HL-60 (cell line): ENCODE results near the gene ANKS3. TPM values are rescaled to one million over a fixed set of nuclear protein-coding genes. Genes with fewer than 3 reads are reported as not detected.

Source experiments
- DNase-seq, 2 experiments: peaks; one replicate each; pipeline ENCODE4 v3.0.0-alpha.2; 2010 to 2020; ENCODE audit warnings: low read depth in 1 of 2, low spot score in 1 of 2
- H3K27ac ChIP-seq: fragments of 250-450 bp; sonication (Bioruptor Pico); replicated peaks from 2 replicates; pipeline ENCODE4 v1.5.1; 2020; ENCODE audit warnings: mild to moderate bottlenecking, moderate library complexity
- H3K27me3 ChIP-seq: fragments of 250-450 bp; sonication (Bioruptor Pico); 2 replicates; pipeline ENCODE4 v1.5.1; 2021; ENCODE audit warnings: mild to moderate bottlenecking, moderate library complexity; ENCODE audit not compliant: insufficient read depth, poor library complexity, severe bottlenecking
- H3K4me3 ChIP-seq: replicated peaks from 2 replicates; pipeline ENCODE4 v1.5.1; 2011; ENCODE audit warnings: mild to moderate bottlenecking, control low read depth, low read length; ENCODE audit not compliant: insufficient read depth
- CTCF ChIP-seq: IDR thresholded peaks from one replicate; pipeline ENCODE4 v1.5.1; 2011; ENCODE audit warnings: low read length, control low read depth, inconsistent platforms; ENCODE audit not compliant: insufficient read depth
- GABPA ChIP-seq: IDR thresholded peaks from 2 replicates; pipeline ENCODE4 v1.6.1; 2012; ENCODE audit warnings: low read depth
- POLR2AphosphoS5 ChIP-seq: IDR thresholded peaks from 2 replicates; pipeline ENCODE4 v1.6.1; 2012; ENCODE audit warnings: low read depth
- SPI1 ChIP-seq: IDR thresholded peaks from 2 replicates; pipeline ENCODE4 v1.6.1; 2012; ENCODE audit warnings: low read depth, mild to moderate bottlenecking, borderline replicate concordance
- microRNA-seq: library from miRNA; unstranded; fragments of <30 nt; microRNA quantifications from one replicate; pipeline ENCODE4, GENCODE V29; 2018
- TF ChIP-seq, protein P1 (sequence below): IDR thresholded peaks from 2 replicates; pipeline ENCODE4 v1.6.1; 2012; ENCODE audit warnings: low read depth; ENCODE audit not compliant: insufficient replicate concordance

The ANKS3 gene

DNA sequence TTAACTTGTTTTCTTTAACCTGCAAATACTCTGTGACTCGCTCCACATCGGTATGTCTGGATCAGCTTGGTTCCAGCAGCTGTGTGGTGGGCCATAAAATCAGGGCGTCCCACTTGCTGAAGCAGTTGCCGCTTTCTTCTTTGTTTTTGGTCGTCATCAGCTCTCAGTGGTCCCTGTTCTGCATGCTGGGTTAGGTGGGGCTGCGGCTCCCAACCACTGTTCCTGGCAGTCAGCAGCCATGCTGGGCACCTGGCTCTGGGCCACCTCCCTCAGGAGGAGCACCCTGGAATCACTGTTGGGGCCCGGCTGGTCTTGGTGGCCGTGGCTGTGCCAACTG, 86.5 kb downstream of the ANKS3 start:
- no peak for DNase-seq
- no peak overlapping the region for H3K4me3 ChIP-seq
- H3K27ac ChIP-seq: no peak overlapping the region
- TF ChIP-seq, protein P1, sequence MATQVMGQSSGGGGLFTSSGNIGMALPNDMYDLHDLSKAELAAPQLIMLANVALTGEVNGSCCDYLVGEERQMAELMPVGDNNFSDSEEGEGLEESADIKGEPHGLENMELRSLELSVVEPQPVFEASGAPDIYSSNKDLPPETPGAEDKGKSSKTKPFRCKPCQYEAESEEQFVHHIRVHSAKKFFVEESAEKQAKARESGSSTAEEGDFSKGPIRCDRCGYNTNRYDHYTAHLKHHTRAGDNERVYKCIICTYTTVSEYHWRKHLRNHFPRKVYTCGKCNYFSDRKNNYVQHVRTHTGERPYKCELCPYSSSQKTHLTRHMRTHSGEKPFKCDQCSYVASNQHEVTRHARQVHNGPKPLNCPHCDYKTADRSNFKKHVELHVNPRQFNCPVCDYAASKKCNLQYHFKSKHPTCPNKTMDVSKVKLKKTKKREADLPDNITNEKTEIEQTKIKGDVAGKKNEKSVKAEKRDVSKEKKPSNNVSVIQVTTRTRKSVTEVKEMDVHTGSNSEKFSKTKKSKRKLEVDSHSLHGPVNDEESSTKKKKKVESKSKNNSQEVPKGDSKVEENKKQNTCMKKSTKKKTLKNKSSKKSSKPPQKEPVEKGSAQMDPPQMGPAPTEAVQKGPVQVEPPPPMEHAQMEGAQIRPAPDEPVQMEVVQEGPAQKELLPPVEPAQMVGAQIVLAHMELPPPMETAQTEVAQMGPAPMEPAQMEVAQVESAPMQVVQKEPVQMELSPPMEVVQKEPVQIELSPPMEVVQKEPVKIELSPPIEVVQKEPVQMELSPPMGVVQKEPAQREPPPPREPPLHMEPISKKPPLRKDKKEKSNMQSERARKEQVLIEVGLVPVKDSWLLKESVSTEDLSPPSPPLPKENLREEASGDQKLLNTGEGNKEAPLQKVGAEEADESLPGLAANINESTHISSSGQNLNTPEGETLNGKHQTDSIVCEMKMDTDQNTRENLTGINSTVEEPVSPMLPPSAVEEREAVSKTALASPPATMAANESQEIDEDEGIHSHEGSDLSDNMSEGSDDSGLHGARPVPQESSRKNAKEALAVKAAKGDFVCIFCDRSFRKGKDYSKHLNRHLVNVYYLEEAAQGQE: no peak
- TF ChIP-seq GABPA: no peak
- no peaks in the 10 kb centered on the region for H3K27me3 ChIP-seq

DNA sequence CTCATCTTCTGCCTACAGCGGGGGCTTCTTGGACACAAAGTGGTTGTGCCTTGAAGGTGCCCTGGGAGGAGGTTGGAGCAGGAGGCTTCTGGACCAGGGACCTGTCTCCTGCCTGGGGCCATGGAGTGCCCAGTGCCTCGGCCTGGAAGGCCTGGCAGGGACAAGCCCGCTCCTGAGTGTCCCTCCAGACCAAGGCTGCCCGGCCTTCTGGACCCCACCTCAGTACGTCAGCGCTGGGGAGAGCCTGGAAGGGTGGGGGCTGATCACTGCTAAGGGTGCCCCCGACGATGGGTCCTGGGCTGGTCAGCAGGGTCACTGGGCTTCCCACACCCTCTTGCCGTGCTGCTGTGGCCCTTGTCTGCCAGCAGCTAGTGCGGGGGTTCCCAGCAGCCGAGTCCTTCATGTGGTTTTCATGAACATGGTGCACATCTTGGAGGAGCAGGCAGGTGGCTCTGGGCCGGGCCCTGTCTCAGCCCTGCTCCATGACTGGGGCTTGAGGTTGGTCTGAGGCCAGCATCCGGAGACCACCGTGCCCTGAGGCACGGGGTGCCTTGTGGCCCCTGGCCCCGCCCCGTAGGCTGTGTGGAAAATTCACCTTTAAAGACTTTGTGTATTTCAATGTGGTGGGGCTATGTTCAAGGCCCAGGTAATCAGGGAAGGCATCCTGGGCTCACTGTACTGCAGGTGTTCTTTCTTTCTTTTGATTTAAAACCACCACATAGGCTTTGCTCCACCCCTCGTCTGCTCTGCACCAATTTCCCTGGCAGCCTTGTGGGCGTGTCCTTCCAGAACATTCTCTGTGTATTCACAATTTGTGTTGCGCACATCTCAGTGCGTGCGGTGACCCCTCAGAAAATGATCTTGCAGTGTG, 87.1 kb downstream of the ANKS3 start:
- H3K4me3 ChIP-seq: no peak overlapping the region
- TF ChIP-seq SPI1 (no peak), CTCF (no peak), POLR2AphosphoS5 (no peak), GABPA (no peak)
- TF ChIP-seq, protein P1: no peak

More for the DNA sequence above, 87.1 kb downstream of the ANKS3 start:
- DNase-seq: no peak
- H3K27me3 ChIP-seq: no peaks in the 10 kb centered on the region
- no peak overlapping the region for H3K27ac ChIP-seq

Small RNAs within 50 kb of the gene (microRNA-seq; reads per million reads assigned to microRNA genes)
- gene MIR6769A: not detected
